Measurements from ENCODE around the gene HSPB1.

The HSPB1 gene

DNA sequence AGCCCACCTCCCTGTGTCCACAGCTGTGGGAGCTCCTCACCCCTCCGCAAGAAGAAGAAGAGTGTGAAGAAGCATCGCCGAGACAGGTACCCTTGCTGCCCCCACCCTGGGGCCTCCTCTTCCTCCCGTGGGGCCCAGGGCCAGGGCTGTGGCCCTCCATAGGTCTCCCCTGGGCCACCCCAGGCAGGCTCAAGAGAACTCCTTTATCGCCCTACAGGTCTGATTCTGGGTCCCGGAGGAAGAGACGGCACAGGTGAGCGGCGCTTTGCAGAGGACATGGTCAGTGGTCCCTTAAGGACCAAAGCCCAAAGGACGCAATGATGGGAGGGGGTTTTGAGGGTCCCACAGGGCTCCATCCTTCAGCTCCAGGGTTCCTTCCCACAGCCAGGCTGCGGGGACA lies 41.1 kb upstream of the HSPB1 start:
- Histone ChIP-seq H3K4me3 (ENCODE audit: low read depth, low read length) (no peak overlapping the region), H3K36me3 (ENCODE audit: control insufficient read depth in 2 of 2, insufficient read depth in 1 of 2, low read length in 2 of 2) (no peaks in the 10 kb centered on the region), H3K27ac (ENCODE audit: extremely low read depth, low read depth, low read length) (no peak overlapping the region), H3K9me3 (ENCODE audit: control insufficient read depth, insufficient read depth, low read depth, low read length) (no peaks in the 10 kb centered on the region), H3K4me1 (ENCODE audit: control insufficient read depth, insufficient read depth, low read length) (no peaks in the 10 kb centered on the region)
- TF ChIP-seq ZNF473 (tag by site-specific recombination; IDR thresholded peaks at IDR 0.05) (no peak), ZNF248 (tag by site-specific recombination; IDR thresholded peaks at IDR 0.05) (no peak), ZNF585B (tag by site-specific recombination; IDR thresholded peaks at IDR 0.05) (no peak), ZNF501 (tag by site-specific recombination; IDR thresholded peaks at IDR 0.05) (no peak), ZNF202 (tag by site-specific recombination; IDR thresholded peaks at IDR 0.05; ENCODE audit: borderline replicate concordance) (no peak)
- TF ChIP-seq, protein P1, sequence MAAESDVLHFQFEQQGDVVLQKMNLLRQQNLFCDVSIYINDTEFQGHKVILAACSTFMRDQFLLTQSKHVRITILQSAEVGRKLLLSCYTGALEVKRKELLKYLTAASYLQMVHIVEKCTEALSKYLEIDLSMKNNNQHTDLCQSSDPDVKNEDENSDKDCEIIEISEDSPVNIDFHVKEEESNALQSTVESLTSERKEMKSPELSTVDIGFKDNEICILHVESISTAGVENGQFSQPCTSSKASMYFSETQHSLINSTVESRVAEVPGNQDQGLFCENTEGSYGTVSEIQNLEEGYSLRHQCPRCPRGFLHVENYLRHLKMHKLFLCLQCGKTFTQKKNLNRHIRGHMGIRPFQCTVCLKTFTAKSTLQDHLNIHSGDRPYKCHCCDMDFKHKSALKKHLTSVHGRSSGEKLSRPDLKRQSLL (tag by site-specific recombination; IDR thresholded peaks at IDR 0.05), result no peak
- POLR2A ChIA-PET, result interaction anchor here (0.6 to 1.5 kb wide), 2 partner anchors 95 to 287 kb away, joined by 6 to 9 read pairs; no protein-coding TSS in a partner anchor
- CTCF ChIA-PET, result interaction anchor here (0.5 to 4.3 kb wide), 7 partner anchors 33 to 192 kb away, joined by 3 to 50 read pairs (median 4); no protein-coding TSS in a partner anchor

DNA sequence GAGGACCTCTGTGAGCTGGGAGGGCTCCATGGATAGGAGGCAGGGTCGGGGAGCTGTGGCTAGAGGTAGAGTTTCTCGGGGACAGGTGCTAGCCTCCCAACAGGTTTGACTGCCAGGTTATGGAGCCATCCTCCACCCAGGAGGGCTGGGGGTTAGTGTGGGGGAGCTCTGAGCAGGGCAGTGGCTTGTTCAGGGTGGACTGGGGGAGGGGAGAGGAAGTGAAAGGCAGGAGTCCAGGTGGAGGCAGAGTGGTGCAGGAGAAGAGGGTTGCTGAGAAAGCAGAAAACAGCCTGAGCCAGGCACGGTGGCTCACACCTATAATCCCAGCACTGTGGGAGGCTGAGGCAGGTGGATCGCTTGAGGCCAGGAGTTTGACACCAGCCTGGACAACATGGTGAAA lies 40.5 kb upstream of the HSPB1 start:
- H3K36me3 ChIP-seq (ENCODE audit: control insufficient read depth in 2 of 2, insufficient read depth in 1 of 2, low read length in 2 of 2), result no peaks in the 10 kb centered on the region
- no peak overlapping the region for H3K4me3 ChIP-seq (ENCODE audit: low read depth, low read length)
- no peak for TF ChIP-seq ZNF146 (tag by site-specific recombination; IDR thresholded peaks at IDR 0.05)
- H3K27ac ChIP-seq (ENCODE audit: extremely low read depth, low read depth, low read length), result no peak overlapping the region
- ChIA-PET POLR2A (interaction anchor here (0.6 to 0.7 kb wide), 2 partner anchors 70 to 229 kb away, joined by 3 to 6 read pairs; no protein-coding TSS in a partner anchor), CTCF (interaction anchor here (0.6 to 4.3 kb wide), 23 partner anchors 10 to 395 kb away, joined by 3 to 50 read pairs (median 5); no protein-coding TSS in a partner anchor)
- H3K9me3 ChIP-seq (ENCODE audit: control insufficient read depth, insufficient read depth, low read depth, low read length), result no peaks in the 10 kb centered on the region
- H3K4me1 ChIP-seq (ENCODE audit: control insufficient read depth, insufficient read depth, low read length), result no peaks in the 10 kb centered on the region

DNA sequence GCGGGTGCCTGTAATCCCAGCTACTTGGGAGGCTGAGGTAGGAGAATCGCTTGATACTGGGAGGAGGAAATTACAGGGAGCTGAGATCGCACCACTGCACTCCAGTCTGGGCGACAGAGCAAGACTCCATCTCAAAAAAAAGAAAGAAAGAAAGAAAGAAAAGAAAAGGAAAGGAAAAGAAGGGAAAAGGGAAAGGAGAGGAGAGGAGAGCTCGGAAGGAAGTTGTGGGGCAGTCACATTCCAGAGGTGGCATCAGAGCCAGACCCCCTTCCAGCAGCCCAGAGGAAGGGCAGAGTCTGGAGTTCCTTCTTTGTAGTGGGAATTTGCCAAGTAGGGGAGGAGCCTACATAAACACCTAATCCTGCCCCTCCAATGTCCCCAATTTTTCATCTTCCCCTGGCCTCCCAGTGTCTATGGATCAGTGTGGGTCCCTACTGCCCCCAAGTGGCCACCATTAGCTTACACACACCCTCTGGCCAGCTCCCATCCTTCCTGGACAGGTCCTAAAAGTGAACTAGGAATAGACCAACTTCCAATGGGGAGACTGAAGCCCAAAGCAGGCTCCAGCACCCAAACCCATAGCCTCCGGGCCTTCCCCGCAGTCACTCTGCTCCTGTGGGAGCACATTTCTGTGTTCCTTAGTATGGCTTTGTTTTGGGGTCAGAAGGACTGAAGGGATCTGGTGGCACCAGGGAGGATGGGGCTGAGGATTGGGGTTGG lies 39.6 kb upstream of the HSPB1 start:
- Histone ChIP-seq H3K9me3 (ENCODE audit: control insufficient read depth, insufficient read depth, low read depth, low read length) (no peaks in the 10 kb centered on the region), H3K27ac (ENCODE audit: extremely low read depth, low read depth, low read length) (no peak overlapping the region), H3K36me3 (ENCODE audit: control insufficient read depth in 2 of 2, insufficient read depth in 1 of 2, low read length in 2 of 2) (no peaks in the 10 kb centered on the region), H3K4me3 (ENCODE audit: low read depth, low read length) (no peak overlapping the region), H3K4me1 (ENCODE audit: control insufficient read depth, insufficient read depth, low read length) (no peaks in the 10 kb centered on the region)
- ChIA-PET CTCF (interaction anchor here (0.6 to 4.3 kb wide), 34 partner anchors 9 to 397 kb away, joined by 3 to 50 read pairs (median 4); no protein-coding TSS in a partner anchor), POLR2A (interaction anchor here (0.7 to 1.1 kb wide), 2 partner anchors 54 to 1189 kb away, joined by 3 to 7 read pairs; partner anchors contain the start of gene RCC1L)
- TF ChIP-seq, protein P2, sequence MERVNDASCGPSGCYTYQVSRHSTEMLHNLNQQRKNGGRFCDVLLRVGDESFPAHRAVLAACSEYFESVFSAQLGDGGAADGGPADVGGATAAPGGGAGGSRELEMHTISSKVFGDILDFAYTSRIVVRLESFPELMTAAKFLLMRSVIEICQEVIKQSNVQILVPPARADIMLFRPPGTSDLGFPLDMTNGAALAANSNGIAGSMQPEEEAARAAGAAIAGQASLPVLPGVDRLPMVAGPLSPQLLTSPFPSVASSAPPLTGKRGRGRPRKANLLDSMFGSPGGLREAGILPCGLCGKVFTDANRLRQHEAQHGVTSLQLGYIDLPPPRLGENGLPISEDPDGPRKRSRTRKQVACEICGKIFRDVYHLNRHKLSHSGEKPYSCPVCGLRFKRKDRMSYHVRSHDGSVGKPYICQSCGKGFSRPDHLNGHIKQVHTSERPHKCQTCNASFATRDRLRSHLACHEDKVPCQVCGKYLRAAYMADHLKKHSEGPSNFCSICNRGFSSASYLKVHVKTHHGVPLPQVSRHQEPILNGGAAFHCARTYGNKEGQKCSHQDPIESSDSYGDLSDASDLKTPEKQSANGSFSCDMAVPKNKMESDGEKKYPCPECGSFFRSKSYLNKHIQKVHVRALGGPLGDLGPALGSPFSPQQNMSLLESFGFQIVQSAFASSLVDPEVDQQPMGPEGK (tag by site-specific recombination; IDR thresholded peaks at IDR 0.05), result peak; percentile 42; the same call in 1 of the 2 replicates
- TF ChIP-seq PRDM1 (tag by site-specific recombination; IDR thresholded peaks at IDR 0.05) (peak; percentile 75), ZNF549 (tag by site-specific recombination; IDR thresholded peaks at IDR 0.05) (no peak), ZBTB8A (tag by site-specific recombination; IDR thresholded peaks at IDR 0.05) (0 out of 2 replicates have a peak, but pooled peaks have one; percentile 14), IKZF3 (tag by site-specific recombination; IDR thresholded peaks at IDR 0.05) (0 out of 2 replicates have a peak, but pooled peaks have one; percentile 72), ZNF366 (tag by site-specific recombination; conservative IDR thresholded peaks at IDR 0.05) (peak; percentile 78), ZNF23 (tag by site-specific recombination; IDR thresholded peaks at IDR 0.05; ENCODE audit: borderline replicate concordance) (no peak)
- TF ChIP-seq, protein P3, sequence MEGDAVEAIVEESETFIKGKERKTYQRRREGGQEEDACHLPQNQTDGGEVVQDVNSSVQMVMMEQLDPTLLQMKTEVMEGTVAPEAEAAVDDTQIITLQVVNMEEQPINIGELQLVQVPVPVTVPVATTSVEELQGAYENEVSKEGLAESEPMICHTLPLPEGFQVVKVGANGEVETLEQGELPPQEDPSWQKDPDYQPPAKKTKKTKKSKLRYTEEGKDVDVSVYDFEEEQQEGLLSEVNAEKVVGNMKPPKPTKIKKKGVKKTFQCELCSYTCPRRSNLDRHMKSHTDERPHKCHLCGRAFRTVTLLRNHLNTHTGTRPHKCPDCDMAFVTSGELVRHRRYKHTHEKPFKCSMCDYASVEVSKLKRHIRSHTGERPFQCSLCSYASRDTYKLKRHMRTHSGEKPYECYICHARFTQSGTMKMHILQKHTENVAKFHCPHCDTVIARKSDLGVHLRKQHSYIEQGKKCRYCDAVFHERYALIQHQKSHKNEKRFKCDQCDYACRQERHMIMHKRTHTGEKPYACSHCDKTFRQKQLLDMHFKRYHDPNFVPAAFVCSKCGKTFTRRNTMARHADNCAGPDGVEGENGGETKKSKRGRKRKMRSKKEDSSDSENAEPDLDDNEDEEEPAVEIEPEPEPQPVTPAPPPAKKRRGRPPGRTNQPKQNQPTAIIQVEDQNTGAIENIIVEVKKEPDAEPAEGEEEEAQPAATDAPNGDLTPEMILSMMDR (tag by site-specific recombination; IDR thresholded peaks at IDR 0.05), result 0 out of 2 replicates have a peak, but pooled peaks have one; percentile 13
- TF ChIP-seq, protein P4, sequence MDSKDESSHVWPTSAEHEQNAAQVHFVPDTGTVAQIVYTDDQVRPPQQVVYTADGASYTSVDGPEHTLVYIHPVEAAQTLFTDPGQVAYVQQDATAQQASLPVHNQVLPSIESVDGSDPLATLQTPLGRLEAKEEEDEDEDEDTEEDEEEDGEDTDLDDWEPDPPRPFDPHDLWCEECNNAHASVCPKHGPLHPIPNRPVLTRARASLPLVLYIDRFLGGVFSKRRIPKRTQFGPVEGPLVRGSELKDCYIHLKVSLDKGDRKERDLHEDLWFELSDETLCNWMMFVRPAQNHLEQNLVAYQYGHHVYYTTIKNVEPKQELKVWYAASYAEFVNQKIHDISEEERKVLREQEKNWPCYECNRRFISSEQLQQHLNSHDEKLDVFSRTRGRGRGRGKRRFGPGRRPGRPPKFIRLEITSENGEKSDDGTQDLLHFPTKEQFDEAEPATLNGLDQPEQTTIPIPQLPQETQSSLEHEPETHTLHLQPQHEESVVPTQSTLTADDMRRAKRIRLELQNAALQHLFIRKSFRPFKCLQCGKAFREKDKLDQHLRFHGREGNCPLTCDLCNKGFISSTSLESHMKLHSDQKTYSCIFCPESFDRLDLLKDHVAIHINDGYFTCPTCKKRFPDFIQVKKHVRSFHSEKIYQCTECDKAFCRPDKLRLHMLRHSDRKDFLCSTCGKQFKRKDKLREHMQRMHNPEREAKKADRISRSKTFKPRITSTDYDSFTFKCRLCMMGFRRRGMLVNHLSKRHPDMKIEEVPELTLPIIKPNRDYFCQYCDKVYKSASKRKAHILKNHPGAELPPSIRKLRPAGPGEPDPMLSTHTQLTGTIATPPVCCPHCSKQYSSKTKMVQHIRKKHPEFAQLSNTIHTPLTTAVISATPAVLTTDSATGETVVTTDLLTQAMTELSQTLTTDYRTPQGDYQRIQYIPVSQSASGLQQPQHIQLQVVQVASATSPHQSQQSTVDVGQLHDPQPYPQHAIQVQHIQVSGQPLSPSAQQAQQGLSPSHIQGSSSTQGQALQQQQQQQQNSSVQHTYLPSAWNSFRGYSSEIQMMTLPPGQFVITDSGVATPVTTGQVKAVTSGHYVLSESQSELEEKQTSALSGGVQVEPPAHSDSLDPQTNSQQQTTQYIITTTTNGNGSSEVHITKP (tag by site-specific recombination; IDR thresholded peaks at IDR 0.05), result peak; percentile 70
- TF ChIP-seq, protein P5, sequence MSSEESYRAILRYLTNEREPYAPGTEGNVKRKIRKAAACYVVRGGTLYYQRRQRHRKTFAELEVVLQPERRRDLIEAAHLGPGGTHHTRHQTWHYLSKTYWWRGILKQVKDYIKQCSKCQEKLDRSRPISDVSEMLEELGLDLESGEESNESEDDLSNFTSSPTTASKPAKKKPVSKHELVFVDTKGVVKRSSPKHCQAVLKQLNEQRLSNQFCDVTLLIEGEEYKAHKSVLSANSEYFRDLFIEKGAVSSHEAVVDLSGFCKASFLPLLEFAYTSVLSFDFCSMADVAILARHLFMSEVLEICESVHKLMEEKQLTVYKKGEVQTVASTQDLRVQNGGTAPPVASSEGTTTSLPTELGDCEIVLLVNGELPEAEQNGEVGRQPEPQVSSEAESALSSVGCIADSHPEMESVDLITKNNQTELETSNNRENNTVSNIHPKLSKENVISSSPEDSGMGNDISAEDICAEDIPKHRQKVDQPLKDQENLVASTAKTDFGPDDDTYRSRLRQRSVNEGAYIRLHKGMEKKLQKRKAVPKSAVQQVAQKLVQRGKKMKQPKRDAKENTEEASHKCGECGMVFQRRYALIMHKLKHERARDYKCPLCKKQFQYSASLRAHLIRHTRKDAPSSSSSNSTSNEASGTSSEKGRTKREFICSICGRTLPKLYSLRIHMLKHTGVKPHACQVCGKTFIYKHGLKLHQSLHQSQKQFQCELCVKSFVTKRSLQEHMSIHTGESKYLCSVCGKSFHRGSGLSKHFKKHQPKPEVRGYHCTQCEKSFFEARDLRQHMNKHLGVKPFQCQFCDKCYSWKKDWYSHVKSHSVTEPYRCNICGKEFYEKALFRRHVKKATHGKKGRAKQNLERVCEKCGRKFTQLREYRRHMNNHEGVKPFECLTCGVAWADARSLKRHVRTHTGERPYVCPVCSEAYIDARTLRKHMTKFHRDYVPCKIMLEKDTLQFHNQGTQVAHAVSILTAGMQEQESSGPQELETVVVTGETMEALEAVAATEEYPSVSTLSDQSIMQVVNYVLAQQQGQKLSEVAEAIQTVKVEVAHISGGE (tag by site-specific recombination; conservative IDR thresholded peaks at IDR 0.05; ENCODE audit: low read depth), result peak; percentile 44
